Endodermal cell (in vitro differentiated cells): ENCODE measurements around the gene FHDC1. TPM values are rescaled to one million over a fixed set of nuclear protein-coding genes. Genes with fewer than 3 reads are reported as not detected.

Experiments used
- DNase-seq: peaks from one replicate; pipeline ENCODE4 v3.0.0-alpha.2; 2017
- H3K27ac ChIP-seq: 2 replicates; pipeline ENCODE4 v1.5.1; 2013; ENCODE audit warnings: mild to moderate bottlenecking, low read depth, low read length, moderate library complexity
- H3K27me3 ChIP-seq: 2 replicates; pipeline ENCODE4 v1.6.1; 2013; ENCODE audit warnings: mild to moderate bottlenecking, low read length, moderate library complexity; ENCODE audit not compliant: insufficient read depth, control insufficient read depth, poor library complexity, severe bottlenecking
- H3K36me3 ChIP-seq: 2 replicates; pipeline ENCODE4 v1.7.0; 2013; ENCODE audit warnings: mild to moderate bottlenecking, low read length, moderate library complexity; ENCODE audit not compliant: control insufficient read depth, insufficient read depth
- H3K4me1 ChIP-seq: one replicate; pipeline ENCODE4 v1.7.0; 2013; ENCODE audit warnings: low read length; ENCODE audit not compliant: control insufficient read depth, insufficient read depth
- H3K4me3 ChIP-seq: 2 replicates; pipeline ENCODE4 v1.5.1; 2013; ENCODE audit warnings: mild to moderate bottlenecking, low read length, moderate library complexity
- H3K9ac ChIP-seq: 2 replicates; pipeline ENCODE4 v1.6.1; 2013; ENCODE audit warnings: mild to moderate bottlenecking, low read length, moderate library complexity; ENCODE audit not compliant: poor library complexity, severe bottlenecking; ENCODE audit errors: extremely low read depth
- H3K9me3 ChIP-seq: 2 replicates; pipeline ENCODE4 v1.6.1; 2013; ENCODE audit warnings: mild to moderate bottlenecking, low read length, moderate library complexity; ENCODE audit not compliant: control insufficient read depth
- H3K27ac Mint-ChIP-seq: 2 replicates; pipeline ENCODE4 v1.8.0; 2020; ENCODE audit warnings: mixed read lengths
- H3K27me3 Mint-ChIP-seq: 2 replicates; pipeline ENCODE4 v1.8.0; 2021; ENCODE audit warnings: mild to moderate bottlenecking, mixed read lengths; ENCODE audit not compliant: insufficient read depth
- H3K36me3 Mint-ChIP-seq: 2 replicates; pipeline ENCODE4 v1.8.0; 2020; ENCODE audit warnings: low read depth, mixed read lengths
- H3K4me1 Mint-ChIP-seq: 2 replicates; pipeline ENCODE4 v1.8.0; 2020; ENCODE audit warnings: mixed read lengths
- H3K4me3 Mint-ChIP-seq: 2 replicates; pipeline ENCODE4 v1.8.0; 2020; ENCODE audit warnings: mild to moderate bottlenecking, moderate library complexity, mixed read lengths
- H3K9me3 Mint-ChIP-seq: 2 replicates; pipeline ENCODE4 v1.8.0; 2020; ENCODE audit warnings: mild to moderate bottlenecking, mixed read lengths
- WGBS, 2 experiments: methylation state at CpG; one replicate each; pipeline versions ENCODE4 v1.1.5 to v1.1.7; 2013; ENCODE audit warnings: missing lambda C conversion rate in 2 of 2, mixed read lengths in 1 of 2; ENCODE audit not compliant: insufficient coverage in 1 of 2, insufficient read length in 1 of 2; 5-methylcytosine and 5-hydroxymethylcytosine counted together
- total RNA-seq, 2 donors: library from RNA; stranded (reverse); fragmentation: NEBNext Ultra II Directional in 1 of 2; extraction: Animal tissue kit (Norgen Biotek cat#: 25700) in 1 of 2; gene quantifications; 2 replicates in 1 of 2; 3 replicates in 1 of 2; pipeline ENCODE4 v1.2.1, GENCODE V29; 2021
- TF ChIP-seq, protein P1 (sequence below): fragments of 200-600 bp; sonication (generic); conservative IDR thresholded peaks from 2 replicates; pipeline ENCODE4 v1.5.0; 2021; ENCODE audit warnings: antibody characterized with exemption, mild to moderate bottlenecking

The FHDC1 gene
- total RNA-seq, 2 donors from 2014 or later, result 2.5 to 7.9 TPM

DNA sequence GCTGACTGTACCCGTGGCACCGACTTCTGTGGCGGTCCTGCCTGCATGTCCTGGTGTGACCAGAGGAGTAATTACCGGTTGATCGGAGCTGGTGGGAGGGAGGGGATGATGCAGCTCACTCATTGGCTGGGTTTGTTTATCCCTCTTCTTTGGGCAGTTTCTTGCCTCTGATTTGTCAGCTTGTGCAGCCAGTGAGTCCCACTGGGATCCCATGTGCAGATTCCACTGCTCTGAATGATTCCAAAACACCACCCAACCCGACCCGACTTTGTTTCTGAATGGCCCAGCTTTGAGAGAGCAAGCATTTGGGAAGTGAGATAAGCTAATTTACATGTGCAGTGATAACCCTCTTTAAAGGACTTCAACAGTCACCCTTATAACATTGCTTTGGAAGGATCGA is 13.8 kb downstream of the FHDC1 start:
- DNase-seq, result peak; percentile 69
- H3K36me3 Mint-ChIP-seq, result peaks cover 21% of the 10 kb centered on the region
- peaks cover 29% of the 10 kb centered on the region for H3K4me1 ChIP-seq
- H3K27me3 Mint-ChIP-seq, result no peaks in the 10 kb centered on the region
- H3K4me3 Mint-ChIP-seq, result no peak overlapping the region
- TF ChIP-seq, protein P1, sequence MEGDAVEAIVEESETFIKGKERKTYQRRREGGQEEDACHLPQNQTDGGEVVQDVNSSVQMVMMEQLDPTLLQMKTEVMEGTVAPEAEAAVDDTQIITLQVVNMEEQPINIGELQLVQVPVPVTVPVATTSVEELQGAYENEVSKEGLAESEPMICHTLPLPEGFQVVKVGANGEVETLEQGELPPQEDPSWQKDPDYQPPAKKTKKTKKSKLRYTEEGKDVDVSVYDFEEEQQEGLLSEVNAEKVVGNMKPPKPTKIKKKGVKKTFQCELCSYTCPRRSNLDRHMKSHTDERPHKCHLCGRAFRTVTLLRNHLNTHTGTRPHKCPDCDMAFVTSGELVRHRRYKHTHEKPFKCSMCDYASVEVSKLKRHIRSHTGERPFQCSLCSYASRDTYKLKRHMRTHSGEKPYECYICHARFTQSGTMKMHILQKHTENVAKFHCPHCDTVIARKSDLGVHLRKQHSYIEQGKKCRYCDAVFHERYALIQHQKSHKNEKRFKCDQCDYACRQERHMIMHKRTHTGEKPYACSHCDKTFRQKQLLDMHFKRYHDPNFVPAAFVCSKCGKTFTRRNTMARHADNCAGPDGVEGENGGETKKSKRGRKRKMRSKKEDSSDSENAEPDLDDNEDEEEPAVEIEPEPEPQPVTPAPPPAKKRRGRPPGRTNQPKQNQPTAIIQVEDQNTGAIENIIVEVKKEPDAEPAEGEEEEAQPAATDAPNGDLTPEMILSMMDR, result no peak
- no peaks in the 10 kb centered on the region for H3K36me3 ChIP-seq
- no peak overlapping the region for H3K27ac ChIP-seq
- no peaks in the 10 kb centered on the region for H3K9me3 Mint-ChIP-seq
- peak overlapping the region; percentile 6 for H3K27ac Mint-ChIP-seq
- H3K4me1 Mint-ChIP-seq, result peaks cover 36% of the 10 kb centered on the region
- 78 to 92% methylated on average over 2 to 8 of the region's 8 CpGs for WGBS, 2 experiments
- H3K9me3 ChIP-seq, result no peaks in the 10 kb centered on the region
- no peak overlapping the region for H3K9ac ChIP-seq
- H3K27me3 ChIP-seq, result no peaks in the 10 kb centered on the region
- no peak overlapping the region for H3K4me3 ChIP-seq

DNA sequence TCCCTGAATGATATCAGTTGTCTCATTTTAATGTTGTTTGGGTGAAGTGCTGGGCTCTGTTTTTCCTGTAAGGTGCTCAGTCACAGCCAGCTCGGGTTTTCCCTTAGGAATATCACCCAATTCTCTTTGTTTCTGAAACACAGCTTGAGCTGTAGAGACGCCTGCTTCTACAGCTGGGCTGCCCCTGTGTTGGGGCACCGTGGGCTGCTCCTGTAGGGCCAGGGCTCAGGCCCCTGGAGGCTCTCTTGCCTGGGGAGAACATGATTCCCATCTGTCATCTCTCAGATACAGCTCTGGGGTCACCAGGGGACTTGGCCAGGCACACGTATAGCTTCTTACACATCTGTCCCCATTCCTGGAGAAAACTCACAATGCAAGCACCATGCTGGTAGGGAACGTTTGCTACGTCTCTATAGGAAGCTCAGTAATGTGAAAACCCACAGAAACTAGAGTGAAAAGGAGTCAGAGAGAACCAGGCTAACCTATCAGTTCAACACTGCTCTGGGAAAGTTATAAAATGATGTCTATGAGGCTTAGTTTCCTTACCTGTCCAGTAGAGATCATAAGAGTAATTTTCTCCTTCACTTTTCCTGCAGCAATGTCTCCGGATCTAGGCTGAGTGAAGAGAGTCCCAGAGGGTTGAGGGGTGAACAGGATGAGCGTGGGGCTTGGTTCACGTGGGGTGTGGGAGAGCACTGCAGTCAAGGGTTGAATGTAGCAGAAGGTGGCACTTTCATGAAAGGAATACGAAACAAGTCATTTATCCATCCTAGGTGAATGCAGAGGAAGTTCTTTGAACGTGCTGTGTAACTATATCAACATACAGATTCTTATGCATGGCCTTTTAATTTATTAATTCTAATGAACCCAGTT is 14.5 kb downstream of the FHDC1 start:
- Mint-ChIP-seq H3K27me3 (peaks cover under 1% of the 10 kb centered on the region), H3K36me3 (peaks cover 22% of the 10 kb centered on the region)

DNA sequence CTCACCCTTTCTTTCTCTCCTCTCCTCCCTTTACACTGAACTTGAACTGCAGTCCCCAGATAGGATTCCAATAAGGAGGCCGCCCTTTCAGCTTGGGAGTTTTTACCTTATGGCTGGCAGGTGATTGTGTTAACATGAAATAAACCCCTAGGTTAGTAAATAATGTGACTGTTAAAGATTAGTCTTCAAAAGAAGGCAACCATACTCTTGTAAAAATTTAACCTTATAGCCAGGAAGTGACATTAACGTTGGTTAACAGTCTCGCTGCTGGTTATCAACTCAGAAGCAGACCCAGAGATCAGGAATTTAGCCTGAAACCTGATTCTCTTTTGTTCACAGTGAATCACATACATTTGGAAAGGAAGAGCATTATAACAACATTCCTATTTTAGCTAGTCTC is 15.2 kb downstream of the FHDC1 start:
- Mint-ChIP-seq H3K4me1 (peaks cover 43% of the 10 kb centered on the region), H3K27me3 (peaks cover 3% of the 10 kb centered on the region), H3K4me3 (no peak overlapping the region), H3K9me3 (no peaks in the 10 kb centered on the region), H3K27ac (peak overlapping the region; percentile 40), H3K36me3 (peaks cover 22% of the 10 kb centered on the region)
- no peaks in the 10 kb centered on the region for H3K36me3 ChIP-seq
- no peaks in the 10 kb centered on the region for H3K9me3 ChIP-seq
- H3K27ac ChIP-seq, result no peak overlapping the region
- TF ChIP-seq, protein P1, result no peak
- no peak for DNase-seq
- peaks cover 29% of the 10 kb centered on the region for H3K4me1 ChIP-seq
- no peak overlapping the region for H3K9ac ChIP-seq
- H3K4me3 ChIP-seq, result peak overlapping the region; percentile 31
- no peaks in the 10 kb centered on the region for H3K27me3 ChIP-seq
- 36 to 46% methylated on average over 2 to 3 of the region's 3 CpGs for WGBS, 2 experiments

More for the DNA sequence above, 14.5 kb downstream of the FHDC1 start:
- H3K27ac ChIP-seq, result no peak overlapping the region
- H3K9me3 ChIP-seq, result no peaks in the 10 kb centered on the region
- H3K27me3 ChIP-seq, result no peaks in the 10 kb centered on the region
- H3K36me3 ChIP-seq, result no peaks in the 10 kb centered on the region
- TF ChIP-seq, protein P1, result no peak
- no peak overlapping the region for H3K9ac ChIP-seq
- DNase-seq, result no peak
- Mint-ChIP-seq H3K4me1 (peaks cover 36% of the 10 kb centered on the region), H3K27ac (peak overlapping the region; percentile 37), H3K9me3 (no peaks in the 10 kb centered on the region), H3K4me3 (no peak overlapping the region)
- WGBS, 2 experiments, result 71 to 79% methylated on average over 7 to 11 of the region's 11 CpGs
- peaks cover 29% of the 10 kb centered on the region for H3K4me1 ChIP-seq
- H3K4me3 ChIP-seq, result no peak overlapping the region
